COR-L47 (cell line): ENCODE data around the gene DCST2.

Source experiments
- DNase-seq: peaks from one replicate; lab custom pipeline; 2025; lab: John Stamatoyannopoulos, UW

Gene DCST2

DNA sequence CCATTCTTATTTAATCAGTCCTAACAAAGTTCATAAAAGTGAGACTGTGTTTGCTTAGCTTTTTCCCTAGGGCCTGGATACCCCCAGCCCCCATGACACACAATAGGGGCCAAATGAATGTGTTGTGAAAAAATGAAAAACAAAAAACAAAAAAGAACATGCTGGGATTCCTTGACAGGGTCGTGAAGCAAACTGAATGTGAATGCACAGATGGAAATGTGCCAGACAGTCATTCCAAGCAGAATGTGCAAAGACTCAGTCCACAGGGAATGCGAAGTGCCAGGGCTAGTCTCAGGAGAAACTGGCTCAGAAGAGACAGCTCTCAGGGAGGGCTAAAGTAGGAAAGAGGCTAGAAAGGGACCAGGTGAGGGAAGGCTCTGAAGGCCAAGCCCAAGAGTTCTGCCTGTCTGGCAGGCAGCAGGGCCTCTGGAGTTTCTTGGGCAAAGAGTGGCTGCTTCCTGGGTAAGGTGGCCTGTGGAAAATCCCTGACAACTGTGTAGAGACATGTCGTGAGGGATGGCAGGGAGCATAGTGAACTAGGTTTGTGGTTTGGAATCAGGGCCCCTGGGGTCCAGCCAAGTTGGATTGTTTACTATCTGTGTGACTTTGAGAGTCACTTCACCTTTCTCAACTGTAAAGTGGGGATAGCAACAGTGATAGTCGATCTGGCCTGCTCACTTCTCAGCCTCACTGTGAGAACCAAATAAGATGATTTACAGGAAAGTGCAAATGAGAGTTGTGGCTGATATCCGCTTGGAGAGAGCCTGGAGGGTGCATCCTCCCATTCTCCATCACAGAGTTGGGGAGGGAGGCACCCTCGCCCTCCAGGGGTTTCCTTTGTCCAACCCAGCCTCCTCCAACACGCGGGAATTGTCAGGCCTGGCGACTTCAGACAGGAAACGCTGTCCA, 16.3 kb upstream of the DCST2 start:
- no peak for DNase-seq

DNA sequence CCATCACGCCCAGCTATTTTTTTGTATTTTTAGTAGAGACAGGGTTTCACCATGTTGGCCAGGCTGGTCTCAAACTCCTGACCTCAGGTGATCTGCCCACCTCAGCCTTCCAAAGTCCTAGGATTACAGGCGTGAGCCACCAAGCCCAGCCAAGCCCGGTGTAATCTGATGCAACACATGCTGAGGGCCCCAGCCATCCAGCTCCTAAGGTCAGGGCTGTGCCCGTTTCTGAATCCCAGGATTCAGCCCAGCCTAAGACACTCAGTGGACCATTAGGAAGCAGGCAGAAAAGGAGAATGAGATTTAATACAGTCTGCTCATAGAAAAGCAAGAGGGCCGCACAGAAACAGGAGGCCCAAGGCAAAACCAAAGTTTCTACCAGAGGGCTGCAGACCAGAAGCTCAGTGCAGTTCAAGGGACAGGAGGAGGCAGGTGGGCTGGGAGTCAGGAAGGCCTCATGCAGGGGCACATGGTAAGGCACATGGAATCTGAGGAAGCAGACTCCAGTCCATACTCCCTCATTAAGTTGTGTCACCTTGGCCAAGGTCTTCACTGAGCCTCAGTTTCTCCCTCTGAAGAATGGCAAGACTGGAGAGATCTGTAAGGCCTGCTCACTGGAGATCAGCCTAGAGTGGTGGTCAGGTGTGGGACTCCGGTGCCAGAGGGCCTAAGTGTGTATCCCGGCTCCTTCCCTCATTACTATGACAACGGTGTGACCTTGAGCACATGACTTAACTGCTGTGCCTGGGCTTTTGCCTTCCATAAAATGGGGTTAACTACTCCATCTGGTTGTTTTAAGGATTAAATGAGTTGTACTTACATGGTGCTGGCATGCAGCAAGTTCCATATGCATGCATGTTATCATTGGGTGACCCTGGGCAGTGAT, 15.1 kb upstream of the DCST2 start:
- DNase-seq = no peak

DNA sequence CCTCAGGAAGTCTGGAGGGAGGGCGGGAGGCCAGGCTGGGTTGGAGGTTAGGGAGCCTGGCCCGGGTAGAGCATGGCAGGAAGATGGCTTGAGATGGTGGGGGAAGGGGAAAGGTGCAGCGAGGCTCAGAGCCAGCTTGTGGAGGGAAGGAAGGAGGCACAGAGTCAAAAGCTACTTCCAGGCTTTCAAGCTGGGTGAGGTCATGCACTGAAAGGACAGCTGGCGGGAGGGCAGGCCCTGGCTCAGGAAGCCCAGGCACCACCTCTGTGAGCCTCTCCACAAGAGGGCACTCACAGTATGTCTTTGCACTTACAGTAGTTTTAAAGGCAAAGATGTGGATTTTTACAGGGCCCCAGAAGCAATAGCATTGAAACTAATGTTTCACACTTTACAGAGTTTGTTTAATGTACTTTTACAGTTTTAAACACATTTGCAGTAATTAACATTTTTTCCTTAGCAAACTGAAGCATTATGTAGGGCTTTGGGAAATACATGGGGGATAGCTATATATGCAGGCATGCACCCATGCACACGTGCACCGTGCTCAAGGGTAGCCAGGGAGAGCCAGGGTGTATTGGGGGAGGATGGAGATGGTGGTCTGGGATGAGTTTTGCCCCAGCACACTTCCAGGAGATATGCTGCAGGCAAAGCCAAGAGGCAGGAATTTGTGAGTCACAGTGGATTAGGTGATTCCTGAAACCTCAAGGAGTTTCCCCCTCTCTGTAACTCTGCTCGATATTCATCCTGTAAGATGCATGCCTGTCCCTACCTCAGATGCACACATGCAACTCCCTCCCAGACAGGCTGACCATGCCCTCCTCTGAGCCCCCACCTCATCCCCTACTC, 11.5 kb upstream of the DCST2 start:
- DNase-seq = peak; percentile 46

DNA sequence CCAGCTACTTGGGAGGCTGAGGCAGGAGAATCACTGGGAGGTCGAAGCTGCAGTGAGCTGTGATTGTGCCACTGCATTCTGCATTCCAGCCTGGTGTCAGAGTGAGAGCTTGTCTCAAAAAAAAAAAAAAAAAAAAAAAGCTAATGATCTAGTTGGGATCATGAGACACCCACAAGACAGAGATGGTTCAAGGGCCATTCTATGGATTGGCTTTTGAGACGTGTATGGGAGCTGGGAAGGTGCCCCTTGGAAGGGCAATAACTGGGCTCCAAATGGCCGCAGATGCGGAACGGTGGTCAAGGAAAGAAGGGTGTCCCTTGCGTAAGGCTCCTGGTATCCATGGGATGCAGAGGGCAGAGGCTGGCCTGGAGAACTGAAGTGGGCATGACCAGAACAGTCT, 10.8 kb upstream of the DCST2 start:
- no peak for DNase-seq

DNA sequence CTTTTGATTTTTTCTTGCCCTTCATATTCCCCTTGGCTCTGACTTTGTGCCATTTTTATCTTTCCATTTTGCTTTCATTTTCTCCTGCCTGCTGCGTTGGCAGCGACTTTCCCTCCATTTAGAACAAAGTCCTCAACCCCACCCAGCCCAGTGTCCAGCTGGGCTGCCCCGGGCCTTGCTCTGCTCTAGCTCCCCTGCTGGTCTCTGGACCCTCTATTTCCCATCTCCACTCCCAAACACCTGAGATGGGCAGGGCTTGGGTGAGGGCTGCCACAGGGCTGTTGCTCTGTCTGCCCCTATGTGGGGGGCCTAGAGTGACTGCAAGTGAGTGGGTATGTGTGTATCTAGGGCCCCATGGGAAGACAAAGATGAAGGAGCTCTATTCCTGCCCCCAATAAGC, 10.2 kb upstream of the DCST2 start:
- no peak for DNase-seq

DNA sequence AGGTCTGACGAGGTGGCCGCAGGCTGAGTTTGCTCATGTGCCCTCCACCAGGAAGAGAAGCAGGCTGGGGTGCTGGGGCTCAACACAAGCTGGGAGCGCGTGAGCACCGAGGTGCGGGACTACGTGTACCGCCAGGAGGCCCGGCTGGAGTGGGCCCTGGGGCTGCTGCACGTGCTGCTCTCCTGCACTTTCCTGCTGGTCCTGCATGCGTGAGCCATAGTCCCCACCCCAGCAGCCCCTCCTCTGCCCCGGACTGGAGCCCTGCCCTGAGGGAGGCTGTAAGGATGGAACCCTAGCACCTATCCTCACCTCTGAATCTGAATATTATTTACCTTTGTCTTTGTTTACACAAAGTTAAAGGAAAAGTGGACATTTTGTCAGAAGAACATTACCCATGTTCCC, 9.7 kb upstream of the DCST2 start:
- no peak for DNase-seq

DNA sequence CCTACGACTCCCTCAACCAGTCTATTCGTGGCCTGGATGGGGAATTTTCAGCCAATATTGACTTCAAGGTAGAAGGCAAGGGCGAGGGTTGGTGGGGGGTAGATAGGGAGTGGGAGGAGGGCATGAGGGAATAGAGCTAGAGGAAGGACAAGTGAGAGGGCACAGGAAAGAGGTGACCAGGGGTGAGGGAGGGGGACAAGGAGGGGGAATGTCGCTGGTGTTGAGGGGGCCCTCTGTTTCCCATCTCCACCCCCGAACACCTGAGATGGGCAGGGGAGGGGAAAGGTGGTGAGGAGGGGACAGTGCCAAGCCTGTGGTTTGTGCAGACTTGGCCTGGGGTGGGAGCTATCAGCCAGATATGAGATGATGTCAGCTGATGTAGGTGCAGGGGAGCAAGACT, 9.2 kb upstream of the DCST2 start:
- DNase-seq = no peak

DNA sequence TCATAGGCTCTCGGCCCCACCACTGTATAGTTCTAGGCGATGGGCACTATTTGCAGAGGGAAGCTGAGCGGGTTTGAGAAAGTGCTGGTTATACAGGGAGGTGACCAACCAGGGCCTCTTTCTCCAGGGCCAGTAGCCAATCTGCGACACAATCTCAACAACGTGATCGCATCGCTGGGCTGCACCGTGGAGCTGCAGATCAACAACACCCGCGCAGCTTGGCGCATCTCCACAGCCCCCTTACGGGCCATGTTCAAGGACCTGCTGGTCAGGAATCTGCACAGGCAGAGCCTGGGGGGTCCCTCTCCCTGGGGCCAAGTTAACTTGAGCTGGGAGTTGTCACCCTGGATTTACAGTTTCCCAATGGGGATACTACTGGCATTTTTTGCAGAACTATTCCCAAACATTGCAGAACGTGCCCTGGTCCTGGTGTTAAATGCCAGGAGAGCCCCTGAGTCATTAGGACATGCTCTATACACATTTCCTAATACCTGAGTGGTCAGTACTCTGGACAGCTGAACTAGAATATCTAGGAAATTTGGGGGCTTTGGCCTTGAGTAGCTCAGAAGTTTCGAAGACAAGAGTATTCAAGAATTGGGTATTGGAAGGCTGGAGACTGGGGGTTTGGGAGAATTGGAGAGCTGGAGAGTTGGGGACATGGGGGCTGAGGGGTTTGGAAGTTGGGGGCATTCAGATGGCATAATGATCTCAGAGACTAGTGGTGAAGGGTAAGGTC, 6.9 kb upstream of the DCST2 start:
- DNase-seq = no peak

DNA sequence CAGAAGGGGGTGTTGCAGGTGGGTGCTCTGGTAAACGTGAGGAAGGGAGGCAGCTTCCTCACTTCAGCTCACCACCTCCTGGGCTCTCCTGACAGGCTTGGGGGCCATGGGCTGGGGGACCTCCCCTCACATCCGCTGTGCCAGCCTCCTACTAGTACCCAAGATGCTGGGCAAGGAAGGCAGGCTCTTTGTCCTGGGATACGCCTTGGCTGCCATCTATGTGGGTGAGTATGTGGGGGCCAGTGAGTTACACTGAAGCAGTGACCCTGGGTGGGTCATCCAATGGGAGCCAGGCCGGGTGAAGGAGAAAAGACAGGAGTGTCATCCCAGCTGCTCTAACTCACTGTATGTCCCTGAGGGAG, 5.7 kb upstream of the DCST2 start:
- no peak for DNase-seq

DNA sequence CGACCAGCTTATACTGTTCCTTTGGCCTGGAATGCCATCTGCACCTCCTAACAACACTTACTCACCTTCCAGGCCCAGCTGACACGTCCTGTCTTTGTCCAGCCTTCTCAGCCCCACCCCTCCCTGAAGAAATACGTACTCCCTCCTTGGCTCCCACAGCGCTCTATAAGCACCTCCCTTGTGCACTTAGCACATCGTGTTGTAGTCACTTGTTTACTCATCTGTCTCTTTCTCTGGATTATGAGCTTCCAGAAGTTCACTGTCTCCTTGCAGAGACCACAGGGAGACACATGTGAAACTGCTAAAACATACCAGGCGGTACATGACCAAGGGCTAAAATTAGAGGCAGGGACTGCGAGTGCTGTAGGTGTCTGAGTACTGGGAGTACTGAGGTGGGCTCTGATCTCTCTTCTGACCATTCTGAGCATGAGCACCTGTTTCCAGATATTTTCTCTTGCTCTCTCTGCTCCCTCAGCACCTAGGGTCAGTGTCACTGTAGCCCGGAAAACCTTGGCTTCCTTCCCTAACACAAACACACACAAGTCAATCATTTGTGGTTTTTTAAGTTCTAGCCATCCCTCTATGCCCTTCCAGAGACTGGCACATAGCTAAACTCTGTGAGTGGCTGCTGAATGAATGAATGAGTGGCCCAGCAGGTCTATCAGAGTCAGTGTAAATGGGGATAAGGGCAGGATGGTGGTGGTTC, 5.2 kb upstream of the DCST2 start:
- no peak for DNase-seq

DNA sequence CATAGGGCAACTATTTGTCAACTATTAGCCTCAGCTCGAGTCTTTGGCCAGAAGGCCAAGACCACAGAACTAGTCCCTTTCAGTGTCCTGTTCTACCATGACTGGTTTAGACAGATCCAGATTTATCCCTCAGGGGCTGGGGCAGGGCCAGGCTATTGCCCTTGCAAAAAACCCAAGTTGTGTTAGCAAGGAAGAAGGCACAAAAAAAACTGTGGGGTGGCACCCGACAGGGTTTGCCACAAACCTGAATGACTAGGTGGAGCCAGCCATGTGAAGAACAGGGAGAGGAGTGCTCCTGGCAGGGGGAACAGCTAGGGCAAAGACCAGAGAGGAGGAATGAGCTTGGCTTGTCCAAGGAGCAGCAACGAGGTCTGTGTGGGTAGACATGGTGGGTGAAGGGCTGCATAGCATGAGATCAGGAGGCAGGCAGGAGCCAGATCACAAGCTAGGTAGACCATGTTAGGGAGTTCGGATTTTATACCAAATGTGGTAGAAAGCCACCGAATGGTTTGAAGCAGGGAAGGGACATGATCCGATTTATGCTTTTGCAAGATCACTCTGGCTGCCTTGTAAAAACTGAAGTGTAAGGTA, 4.4 kb upstream of the DCST2 start:
- no peak for DNase-seq

DNA sequence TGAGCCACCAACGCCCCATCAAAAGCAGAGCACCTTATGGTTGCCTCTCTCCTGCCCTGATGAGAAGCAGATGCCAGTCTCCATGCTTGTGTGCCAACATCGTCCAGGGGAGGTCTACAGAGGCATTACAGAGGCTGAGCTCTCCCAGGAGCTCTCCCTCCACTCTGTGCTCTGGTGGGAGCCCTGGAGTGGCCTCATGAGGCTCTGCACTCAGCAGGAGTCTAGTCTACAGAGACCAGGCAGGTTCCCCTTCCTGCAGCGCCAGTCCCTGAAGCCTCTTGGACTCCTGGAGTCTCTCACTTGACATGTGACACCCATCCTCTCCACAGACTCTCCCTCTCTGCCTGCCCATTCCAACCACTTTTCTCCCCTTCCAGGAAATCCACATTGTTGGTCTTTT, 3.5 kb upstream of the DCST2 start:
- DNase-seq = no peak

DNA sequence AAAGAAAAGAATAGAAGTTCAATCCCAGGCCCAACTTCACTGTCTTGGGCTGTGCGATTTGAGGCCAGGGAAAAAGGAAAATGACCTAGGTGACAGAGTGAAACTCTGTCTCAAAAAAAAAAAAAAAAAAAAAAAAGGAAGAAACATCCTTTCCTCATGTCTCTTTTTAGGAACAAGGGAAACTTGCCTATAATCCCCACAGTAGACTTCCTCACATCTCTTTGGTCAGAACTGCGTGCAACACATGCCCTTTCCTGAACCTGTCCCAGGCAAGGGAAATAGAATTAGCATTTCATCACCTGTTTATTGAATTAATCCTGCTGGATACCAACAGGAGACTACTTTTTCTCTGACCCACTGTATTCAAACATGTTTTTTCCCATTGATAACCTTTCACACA, 2.4 kb upstream of the DCST2 start:
- no peak for DNase-seq

DNA sequence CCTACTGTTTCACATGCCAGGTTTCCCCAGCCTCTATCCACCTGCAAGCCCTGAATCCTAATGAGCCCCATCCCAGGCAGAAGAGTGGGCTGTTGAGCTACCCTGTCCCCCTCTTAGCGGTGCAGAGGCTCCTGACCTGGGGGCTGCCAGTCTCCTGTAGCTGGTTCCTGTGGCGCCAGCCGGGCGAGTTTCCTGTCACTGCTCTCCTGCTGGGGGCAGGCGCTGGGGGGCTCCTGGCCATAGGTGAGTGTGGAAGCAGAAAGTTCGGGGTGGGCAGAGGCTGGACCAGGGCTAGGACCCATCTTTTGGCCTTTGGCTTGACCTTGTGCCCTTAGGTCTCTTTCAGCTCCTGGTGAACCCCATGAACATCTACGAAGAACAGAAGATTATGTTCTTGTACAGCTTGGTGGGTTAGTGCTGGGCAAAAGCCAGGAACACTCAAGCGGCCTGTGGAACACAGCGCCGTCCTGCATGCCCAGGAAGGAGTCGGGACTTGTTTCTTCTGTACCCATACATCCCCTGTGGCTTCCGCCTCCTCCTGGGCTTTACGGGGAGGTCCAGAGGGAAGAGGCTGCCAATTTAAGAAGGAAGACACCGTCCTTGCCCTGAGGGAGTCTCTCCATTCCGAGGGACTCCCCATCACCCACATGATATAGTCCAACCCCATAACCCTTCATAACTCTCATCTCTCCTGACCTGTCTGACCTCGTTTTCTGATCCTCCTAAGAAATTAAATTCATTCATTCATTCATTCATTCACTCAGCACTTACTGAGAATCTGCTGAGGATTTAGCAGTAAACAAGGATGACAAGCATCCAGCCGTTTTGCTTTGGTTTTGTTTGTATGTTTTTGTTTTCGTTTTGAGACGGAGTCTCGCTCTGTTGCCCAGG, 982 bp upstream of the DCST2 start:
- DNase-seq = no peak

DNA sequence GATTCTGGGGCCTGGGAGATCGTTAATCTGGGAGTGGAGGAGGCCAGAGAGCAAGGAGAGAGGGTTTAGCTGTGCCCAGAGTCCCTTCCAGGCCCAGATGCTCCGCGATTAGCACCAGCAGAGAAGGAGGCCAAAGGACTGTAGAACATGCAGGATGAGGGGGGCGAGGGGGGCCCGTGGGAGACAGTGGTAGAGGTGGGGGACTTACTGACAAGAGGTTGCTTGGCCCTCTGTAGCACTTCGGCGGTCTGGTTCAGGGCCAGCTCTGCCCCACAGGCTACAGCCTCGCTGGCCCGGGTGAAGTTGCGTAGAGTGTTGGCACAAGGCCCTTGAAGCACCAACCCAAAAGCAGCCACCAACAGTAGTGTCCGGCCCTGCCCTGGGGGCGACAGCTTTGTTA, 695 bp downstream of the DCST2 start:
- DNase-seq = no peak

DNA sequence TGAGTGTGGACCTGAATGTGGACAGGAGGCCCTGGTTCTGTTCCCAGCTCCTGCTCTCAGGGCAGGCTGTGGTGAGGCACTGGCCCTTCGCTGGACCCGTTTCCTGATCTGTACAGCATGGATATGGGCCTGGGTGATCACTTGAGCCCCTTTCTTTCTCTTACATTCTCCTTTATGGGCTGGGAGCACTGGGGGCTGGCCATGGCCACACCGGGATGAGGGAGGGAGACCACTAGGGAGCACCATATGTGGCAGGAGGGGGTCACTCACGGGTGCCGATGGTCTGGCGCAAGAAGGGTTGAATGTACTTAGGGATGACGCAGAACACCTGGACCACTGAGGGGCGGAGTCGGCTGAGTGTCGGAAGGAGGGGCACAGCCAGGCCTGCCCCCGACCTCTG, 2.7 kb downstream of the DCST2 start:
- DNase-seq = no peak

DNA sequence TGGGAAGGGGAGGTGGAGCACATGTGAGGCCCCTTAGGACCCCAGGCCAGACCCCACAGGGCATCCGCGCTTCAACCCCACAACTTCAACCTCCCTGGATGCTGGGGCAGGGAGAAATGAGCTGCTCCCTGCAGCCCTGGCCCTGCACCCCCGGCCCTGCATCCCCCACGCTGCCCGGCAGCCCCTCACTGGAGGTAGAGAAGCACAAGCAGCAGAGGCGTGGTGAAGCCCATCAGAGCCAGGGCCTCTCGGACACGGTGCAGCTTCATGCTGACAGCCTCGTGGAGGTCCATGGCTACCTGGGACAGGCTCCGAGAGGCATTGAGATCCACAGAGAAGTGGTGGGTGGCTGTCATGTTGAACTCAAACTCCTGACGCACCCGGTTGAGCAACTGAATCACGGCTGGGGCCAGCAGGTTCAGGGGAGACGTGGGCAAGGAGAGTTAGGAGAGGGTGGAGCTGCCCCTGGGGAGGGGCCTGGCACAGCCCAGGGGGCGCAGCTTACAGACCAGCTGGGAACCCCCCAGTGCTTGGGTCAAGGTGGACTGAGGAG, 3.3 kb downstream of the DCST2 start:
- no peak for DNase-seq

DNA sequence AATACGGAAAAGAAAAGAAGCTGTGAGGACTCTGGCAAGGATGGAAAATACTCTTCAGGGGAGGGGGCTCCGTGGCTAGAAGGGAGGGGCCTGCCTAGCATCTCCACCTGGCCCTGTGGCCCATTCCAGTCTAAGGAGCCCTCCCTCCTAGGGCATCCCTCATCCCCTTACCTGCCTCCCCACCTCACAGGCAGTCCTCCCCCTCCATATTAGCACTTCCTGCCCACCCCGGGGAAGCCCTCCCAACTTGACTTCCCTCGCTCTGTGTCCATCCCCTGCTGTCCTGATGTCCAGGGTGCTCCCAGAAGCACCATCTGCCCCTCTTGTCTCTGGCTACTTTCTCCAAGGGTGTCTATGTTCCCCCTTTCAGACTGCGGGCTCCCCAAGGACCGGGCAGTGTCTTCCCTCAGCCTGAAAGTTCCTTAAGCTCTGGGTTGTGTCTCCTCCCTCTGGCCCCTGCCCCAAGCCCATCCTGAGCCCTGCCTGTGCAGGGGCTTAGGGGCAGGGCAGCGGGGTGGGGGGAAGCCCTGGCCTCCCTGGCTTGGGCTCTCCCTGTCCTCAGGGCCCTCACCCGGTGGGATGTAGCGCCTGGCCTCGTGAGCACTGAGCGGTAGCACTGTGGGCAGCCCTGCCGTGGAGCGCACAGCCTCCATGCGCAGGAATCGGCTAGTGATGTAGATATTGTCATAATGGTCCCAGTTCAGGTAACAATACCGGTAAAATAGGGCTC, 3.9 kb downstream of the DCST2 start:
- no peak for DNase-seq

DNA sequence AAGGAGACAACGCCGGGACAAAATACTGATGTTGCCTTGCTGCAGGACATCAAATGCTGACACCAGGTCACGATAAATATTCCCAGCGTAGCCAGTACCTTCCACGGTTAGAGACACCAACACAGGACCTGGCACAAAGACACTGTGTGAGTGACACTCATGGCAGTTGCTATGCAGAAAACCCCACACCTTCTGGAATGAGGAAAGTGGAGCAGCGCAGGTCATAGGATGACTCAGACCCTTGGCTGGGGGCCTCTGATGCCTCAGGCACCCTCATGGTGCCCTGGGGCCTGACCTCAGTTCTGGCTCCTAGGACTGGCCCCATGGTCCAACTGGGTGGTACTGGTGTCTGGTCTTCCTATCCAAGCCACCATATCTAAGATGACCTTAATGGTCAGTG, 7.0 kb downstream of the DCST2 start:
- DNase-seq = no peak
